Activated gamma-delta T cell (primary cell): ENCODE data around the gene PSMB11.

Experiments used
- DNase-seq: peaks from one replicate; lab custom pipeline; 2025; lab: John Stamatoyannopoulos, UW

PSMB11 gene

DNA sequence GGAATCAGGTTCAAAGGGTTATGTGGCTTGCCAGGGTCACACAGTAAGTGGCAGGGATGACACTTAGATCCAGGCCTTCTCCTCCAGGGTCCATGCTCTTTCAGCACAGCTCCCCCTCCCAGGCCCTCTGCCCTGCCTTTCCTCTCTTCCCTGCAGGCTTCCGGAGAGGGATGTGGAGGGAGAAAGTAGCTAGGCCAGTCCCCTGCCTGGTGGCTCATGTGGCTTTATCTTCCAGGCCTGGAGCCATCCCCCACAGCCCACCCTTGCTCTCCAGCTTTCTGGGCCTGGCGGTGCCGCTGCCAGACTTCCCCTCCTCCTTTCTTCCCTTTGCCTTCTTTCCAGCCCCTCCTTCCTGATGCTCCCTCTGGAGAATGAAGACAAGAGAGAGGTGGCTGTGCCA, 1.7 kb downstream of the PSMB11 start:
- DNase-seq = no peak

DNA sequence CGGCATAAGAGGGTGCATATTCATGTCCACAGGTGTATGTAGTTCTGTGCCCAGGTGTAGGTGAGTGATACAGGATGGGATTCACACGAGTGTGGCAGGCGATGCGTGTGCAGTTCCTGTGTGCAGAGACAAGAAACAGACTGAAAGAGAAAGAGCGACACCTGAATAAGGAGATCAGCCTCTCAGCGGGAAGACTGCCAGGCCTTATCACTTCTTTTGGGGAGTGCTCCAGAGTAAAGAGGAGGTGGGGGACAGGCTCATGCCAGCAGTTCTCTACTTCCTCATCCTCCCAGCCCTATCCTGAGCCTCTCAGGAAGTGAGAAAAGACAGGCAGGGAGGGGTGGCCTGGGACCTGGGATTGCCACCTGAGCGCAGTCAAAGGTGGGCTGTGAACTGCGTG, 2.8 kb downstream of the PSMB11 start:
- no peak for DNase-seq

DNA sequence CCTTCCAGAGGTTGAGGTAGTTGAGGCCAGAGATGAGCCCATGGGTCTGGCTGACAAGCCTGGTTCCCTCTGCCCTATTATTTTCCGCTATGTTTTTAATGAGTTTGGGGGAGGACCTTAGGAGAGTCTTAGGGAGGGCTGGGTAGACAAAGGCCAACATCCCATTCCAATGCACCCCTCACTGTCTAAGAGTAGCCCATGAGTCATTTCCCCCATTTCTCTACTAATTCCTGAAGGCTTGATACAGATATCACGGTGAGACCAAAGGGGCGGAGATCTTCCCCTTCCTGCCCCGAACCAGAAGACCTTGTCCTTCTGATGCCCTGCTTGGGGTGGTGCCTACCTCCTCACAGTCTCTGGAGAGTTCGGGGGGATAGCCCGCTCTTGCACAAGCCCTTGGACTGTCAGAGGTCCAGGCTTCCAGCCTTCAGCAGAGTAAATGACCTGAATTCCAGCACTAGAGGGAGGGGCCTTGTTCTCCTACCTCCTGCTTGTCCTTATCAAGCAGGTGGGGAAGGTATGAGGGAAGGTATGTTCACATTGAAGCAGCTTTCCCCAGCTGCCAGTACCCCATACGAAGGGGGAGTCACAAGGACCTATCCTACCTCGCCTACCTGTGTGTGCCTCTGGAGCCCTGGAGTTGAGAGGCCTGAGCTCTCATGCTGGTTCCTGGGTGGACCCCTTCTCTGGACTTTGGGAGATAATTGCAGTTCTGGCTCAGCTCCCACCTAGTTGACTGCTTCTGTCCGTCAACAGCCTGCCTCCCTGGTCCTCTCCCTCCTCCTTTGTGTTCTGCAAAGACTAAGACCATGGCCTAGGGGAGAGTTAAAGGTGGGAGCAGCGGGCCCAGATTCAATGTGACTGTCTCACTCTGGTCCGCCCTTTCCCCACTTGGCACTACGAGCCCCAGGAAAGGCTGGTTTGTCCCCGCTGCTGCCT, 3.7 kb downstream of the PSMB11 start:
- no peak for DNase-seq

- DNase-seq = no peak
Observed at GRCh38 chr14:23047034-23047634, 5.1 kb downstream of the PSMB11 start.

- DNase-seq = no peak
Observed at GRCh38 chr14:23047751-23048693, 6.0 kb downstream of the PSMB11 start.

GRCh38 chr14:23049011-23049410, 7.0 kb downstream of the PSMB11 start:
- DNase-seq = no peak

GRCh38 chr14:23051141-23052057, 9.4 kb downstream of the PSMB11 start:
- DNase-seq = no peak

DNA sequence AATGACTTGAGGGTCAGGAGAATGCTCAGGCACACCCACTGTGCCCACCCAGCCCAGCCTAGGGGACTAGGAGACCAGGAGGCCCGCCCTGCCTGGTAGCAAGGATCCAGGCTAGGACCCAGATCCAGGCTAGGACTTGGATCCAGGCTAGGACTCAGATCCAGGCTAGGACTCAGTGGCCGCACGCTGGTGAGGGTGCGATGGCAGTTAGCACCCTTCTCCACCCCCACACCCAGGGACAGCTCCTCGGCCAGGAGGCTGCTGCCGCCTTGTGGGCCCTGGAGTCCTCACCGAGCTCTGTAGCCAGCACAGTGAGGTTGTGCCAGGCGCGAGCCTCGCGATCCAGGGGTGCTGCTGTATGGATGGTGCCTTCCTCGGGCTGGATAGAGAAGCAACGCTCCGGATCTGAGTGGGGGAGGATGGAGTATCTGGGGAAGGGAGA, 10.2 kb downstream of the PSMB11 start:
- no peak for DNase-seq

DNA sequence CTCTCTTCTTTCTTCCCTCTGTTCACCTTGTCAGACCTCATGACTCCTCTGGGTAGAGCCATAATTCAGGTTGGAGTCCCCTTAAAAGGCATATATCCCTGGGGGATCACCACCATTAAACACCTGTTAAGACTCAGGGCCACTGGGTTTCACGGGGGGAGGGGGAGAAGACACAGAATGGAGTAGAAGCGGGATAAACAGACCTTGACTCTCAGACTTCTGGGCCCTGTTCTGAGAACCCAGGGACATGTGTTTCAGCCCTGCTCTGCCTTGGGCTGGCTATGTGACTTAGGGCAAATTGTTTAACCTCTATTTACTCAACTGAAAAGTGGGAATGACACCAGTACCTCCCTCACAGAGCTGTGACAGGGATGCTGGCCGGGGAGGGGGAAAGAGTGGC, 10.7 kb downstream of the PSMB11 start:
- DNase-seq = no peak

DNA sequence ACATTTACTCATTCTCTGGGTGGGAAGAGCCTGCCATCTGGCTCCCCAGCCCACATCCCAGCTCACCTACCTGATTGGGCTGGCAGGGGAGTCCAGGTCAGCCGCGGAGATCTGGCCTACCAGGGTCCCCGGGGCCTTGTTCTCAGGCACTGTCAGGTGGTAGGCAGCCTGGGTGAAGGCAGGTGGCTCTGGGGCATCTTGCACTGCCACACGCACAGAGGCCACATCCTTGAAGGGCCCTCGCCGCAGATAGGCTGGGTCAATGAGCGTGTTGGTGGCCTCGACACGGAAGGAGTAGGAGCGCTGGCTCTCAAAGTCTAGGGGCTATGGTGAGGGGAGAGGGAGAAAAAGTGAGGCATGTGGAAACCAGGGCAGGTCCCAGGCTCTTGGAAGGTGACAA, 11.4 kb downstream of the PSMB11 start:
- DNase-seq = no peak

DNA sequence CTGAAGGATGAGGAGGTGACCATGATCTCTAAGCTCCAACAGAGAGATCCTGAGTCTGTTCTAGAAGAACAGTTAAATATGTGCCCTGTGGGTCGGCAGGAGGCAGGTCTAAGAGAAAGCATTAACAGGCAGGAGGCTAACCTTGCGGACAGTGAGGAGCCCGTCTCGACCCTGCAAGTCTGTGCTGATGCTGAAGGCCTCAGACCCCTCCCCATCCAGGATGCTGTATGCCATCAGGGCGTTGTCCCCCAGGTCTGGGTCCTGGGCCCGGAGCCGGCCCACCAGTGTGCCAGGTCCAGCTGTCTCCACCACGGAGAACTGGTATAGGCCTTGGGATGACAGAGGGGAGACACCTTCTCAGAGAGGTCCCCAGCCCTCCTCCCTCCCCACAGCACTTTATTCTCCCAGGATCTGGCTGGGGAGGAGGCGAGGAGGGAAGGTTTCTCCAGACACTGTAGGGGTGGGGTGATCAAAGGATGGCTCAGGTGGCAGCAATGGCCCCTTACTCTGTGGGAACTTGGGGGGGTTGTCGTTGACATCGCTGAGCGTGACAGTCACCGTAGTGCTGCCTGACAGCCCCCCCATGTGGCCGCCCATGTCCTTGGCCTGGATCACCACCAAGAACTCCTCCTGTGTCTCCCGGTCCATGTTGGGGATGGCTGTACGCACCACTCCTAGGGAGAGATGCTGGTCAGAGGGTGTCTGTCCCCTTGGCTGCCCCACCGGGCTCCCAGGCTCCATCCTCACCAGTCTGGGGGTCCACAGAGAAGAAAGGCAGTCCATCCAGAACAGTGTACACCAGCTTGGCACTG, 12.2 kb downstream of the PSMB11 start:
- no peak for DNase-seq

GRCh38 chr14:23055147-23055550, 13.1 kb downstream of the PSMB11 start:
- no peak for DNase-seq

DNA sequence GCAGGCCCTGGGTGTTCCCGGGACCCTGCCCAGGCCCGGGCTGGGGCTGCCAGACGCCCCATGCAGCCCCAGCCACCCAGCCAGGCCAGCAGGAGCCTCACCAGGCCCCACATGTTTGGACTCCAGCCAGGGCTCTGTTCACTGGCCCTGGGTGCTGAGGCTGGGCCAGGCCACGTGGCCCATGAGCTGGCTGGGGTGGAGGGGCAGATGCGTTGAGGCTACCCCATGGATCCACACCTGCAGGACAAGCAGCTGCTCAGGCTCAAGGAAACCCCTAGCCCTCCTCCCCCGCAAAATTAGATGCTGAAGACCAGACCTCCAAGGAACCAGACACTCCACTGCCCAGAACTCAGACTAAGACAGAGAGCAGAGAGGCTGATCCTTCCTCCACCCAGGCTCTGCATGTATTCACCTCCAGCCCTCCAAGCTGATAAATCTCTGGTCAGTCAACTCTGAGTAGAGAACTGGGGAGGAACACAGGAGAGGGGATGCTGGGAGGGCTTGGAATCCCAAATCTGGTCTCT, 13.7 kb downstream of the PSMB11 start:
- DNase-seq = no peak

DNA sequence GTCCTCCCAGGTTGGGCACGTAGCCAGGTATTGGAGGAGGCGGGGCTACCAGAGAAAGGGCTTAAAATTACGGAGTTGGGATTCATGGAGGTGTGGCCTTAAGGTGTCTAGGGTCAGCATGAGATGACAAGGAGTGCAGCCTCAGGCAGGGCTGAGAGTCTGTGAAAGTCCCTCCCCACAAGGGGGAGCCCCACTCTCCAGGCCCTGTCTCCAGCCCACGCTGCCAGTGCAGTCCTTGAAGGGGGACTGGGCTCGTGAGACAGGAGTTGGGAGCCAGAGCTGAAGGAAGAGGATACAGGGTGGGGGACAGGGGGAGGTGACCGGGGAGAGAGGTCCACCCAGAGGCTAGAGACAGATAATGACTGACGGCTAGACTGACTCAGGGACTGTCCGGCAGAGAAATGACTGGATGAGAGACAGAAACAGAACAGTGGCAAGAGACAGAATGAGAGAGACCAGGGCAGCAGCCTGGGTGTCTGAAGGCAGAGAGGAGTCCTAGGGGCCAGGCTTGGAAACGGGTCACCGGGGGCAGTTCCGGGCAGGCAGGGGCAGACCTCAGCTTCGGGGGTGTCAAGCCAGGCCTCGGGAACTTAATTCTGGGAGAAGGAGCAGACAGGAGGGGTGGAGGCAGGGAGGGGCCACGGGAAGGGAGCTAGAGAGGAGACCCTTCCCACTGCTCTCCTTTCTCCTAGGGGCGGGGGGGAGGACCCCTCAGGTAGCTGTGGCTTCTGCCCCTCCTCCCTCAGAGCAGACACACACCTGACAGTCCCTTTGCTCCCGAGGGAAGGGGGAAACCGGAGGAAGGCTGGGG, 14.3 kb downstream of the PSMB11 start:
- DNase-seq = no peak

GRCh38 chr14:23056956-23057756, 15.1 kb downstream of the PSMB11 start, which contains the start of gene CDH24:
Gene CDH24 (minus strand): TSS chr14:23057520. CDS start chr14:23055733, 1,787 bp downstream.
- DNase-seq = no peak

- no peak for DNase-seq
Observed at GRCh38 chr14:23057757-23058653, 16.0 kb downstream of the PSMB11 start.
